HG03342 (cell line): Measurements from ENCODE around the gene SHROOM3.
"Not testable (repeated sequence)": the region's sequence is repeated elsewhere in the genome, so short reads cannot be mapped to it uniquely, and the experiment has no call there.

Source experiments
- ATAC-seq: cut with Tn5 transposase; IDR thresholded peaks from one replicate; pipeline ENCODE4 v1.9.1; 2021; ENCODE audit warnings: mild to moderate bottlenecking, moderate library complexity; ENCODE audit not compliant: unreplicated experiment

Gene SHROOM3

GRCh38 chr4:76588274-76588673 lies 153.2 kb downstream of the SHROOM3 start:
- no peak for ATAC-seq

GRCh38 chr4:76589402-76589801 lies 154.4 kb downstream of the SHROOM3 start:
- ATAC-seq, result no peak

GRCh38 chr4:76589872-76590797 lies 155.1 kb downstream of the SHROOM3 start:
- ATAC-seq, result no peak

GRCh38 chr4:76590798-76591281 lies 155.8 kb downstream of the SHROOM3 start:
- no peak for ATAC-seq

- ATAC-seq, result no peak
Observed at GRCh38 chr4:76591992-76592391, 157.0 kb downstream of the SHROOM3 start.

- ATAC-seq, result no peak
Observed at GRCh38 chr4:76592460-76592859, 157.4 kb downstream of the SHROOM3 start.

GRCh38 chr4:76594173-76594572 lies 159.1 kb downstream of the SHROOM3 start:
- ATAC-seq, result no peak

GRCh38 chr4:76595435-76595834 lies 160.4 kb downstream of the SHROOM3 start:
- no peak for ATAC-seq

GRCh38 chr4:76596713-76597112 lies 161.7 kb downstream of the SHROOM3 start:
- ATAC-seq, result no peak

- no peak for ATAC-seq
Observed at GRCh38 chr4:76597423-76597979, 162.5 kb downstream of the SHROOM3 start.

GRCh38 chr4:76600447-76600846 lies 165.4 kb downstream of the SHROOM3 start:
- no peak for ATAC-seq

GRCh38 chr4:76601791-76602190 lies 166.8 kb downstream of the SHROOM3 start:
- ATAC-seq, result no peak

- no peak for ATAC-seq
Observed at GRCh38 chr4:76605099-76605563, 170.1 kb downstream of the SHROOM3 start.

GRCh38 chr4:76606645-76607265 lies 171.7 kb downstream of the SHROOM3 start:
- ATAC-seq, result no peak

GRCh38 chr4:76607266-76607799 lies 172.3 kb downstream of the SHROOM3 start:
- peak; percentile 92 for ATAC-seq

GRCh38 chr4:76607846-76608245 lies 172.8 kb downstream of the SHROOM3 start:
- peak; percentile 29 for ATAC-seq

GRCh38 chr4:76608549-76608948 lies 173.5 kb downstream of the SHROOM3 start:
- not testable (repeated sequence) for ATAC-seq

- ATAC-seq, result no peak
Observed at GRCh38 chr4:76610751-76611547, 175.9 kb downstream of the SHROOM3 start.

GRCh38 chr4:76611616-76612207 lies 176.7 kb downstream of the SHROOM3 start:
- no peak for ATAC-seq

GRCh38 chr4:76614589-76614988 lies 179.6 kb downstream of the SHROOM3 start:
- ATAC-seq, result no peak
